GM23338 (cell line): Measurements from ENCODE around the gene TGDS. TPM values are rescaled to one million over a fixed set of nuclear protein-coding genes. Genes with fewer than 3 reads are reported as not detected.
"Not testable (repeated sequence)": the region's sequence is repeated elsewhere in the genome, so short reads cannot be mapped to it uniquely, and the experiment has no call there.

Experiments used
- ATAC-seq: fragments of 200-7000 bp; cut with Tn5 transposase; 3 replicates; pipeline ENCODE4 v1.9.1; 2020
- DNase-seq: peaks from one replicate; pipeline ENCODE4 v3.0.0-alpha.2; 2015; ENCODE audit warnings: low spot score
- H2AFZ ChIP-seq: fragments of 200-600 bp; sonication (generic); 2 replicates; pipeline ENCODE4 v1.8.0; 2016; ENCODE audit warnings: antibody characterized with exemption, mild to moderate bottlenecking, moderate library complexity
- H3F3A ChIP-seq: fragments of 200-600 bp; sonication (generic); replicated peaks from 2 replicates; pipeline ENCODE4 v1.8.0; 2017; ENCODE audit warnings: antibody characterized with exemption, mixed run types, low read depth
- H3K27ac ChIP-seq: fragments of 200-600 bp; sonication (generic); 2 replicates; pipeline ENCODE4 v1.6.1; 2016; ENCODE audit warnings: low read depth
- H3K27me3 ChIP-seq: fragments of 200-600 bp; sonication (generic); 2 replicates; pipeline ENCODE4 v1.8.0; 2016; ENCODE audit warnings: mild to moderate bottlenecking, mixed run types, moderate library complexity; ENCODE audit not compliant: insufficient read depth
- H3K36me3 ChIP-seq: fragments of 200-600 bp; sonication (generic); 2 replicates; pipeline ENCODE4 v1.8.0; 2016; ENCODE audit warnings: mild to moderate bottlenecking; ENCODE audit not compliant: insufficient read depth
- H3K4me1 ChIP-seq: fragments of 200-600 bp; sonication (generic); 2 replicates; pipeline ENCODE4 v1.8.0; 2016; ENCODE audit warnings: mild to moderate bottlenecking, moderate library complexity; ENCODE audit not compliant: insufficient read depth
- H3K4me2 ChIP-seq: fragments of 200-600 bp; sonication (generic); 2 replicates; pipeline ENCODE4 v1.7.1; 2017; ENCODE audit warnings: mixed run types
- H3K4me3 ChIP-seq: fragments of 200-600 bp; sonication (generic); 2 replicates; pipeline ENCODE4 v1.6.1; 2016; ENCODE audit warnings: mixed run types
- H3K79me2 ChIP-seq: fragments of 200-600 bp; sonication (generic); replicated peaks from 2 replicates; pipeline ENCODE4 v1.8.0; 2017; ENCODE audit warnings: mild to moderate bottlenecking; ENCODE audit not compliant: insufficient read depth
- H3K9me2 ChIP-seq: fragments of 200-600 bp; sonication (generic); 2 replicates; pipeline ENCODE4 v1.8.0; 2017; ENCODE audit not compliant: insufficient read depth
- H4K20me1 ChIP-seq: fragments of 200-600 bp; sonication (generic); replicated peaks from 2 replicates; pipeline ENCODE4 v1.8.0; 2017; ENCODE audit warnings: mild to moderate bottlenecking; ENCODE audit not compliant: insufficient read depth
- H3K27ac Mint-ChIP-seq: 2 replicates; pipeline ENCODE4 v1.8.0; 2020; ENCODE audit warnings: inconsistent platforms, mild to moderate bottlenecking, moderate library complexity, mixed read lengths
- H3K27me3 Mint-ChIP-seq: 3 replicates; pipeline ENCODE4 v1.8.0; 2022; ENCODE audit warnings: low read depth, mild to moderate bottlenecking, moderate library complexity, mixed read lengths, inconsistent platforms; ENCODE audit not compliant: insufficient read depth, poor library complexity
- H3K36me3 Mint-ChIP-seq: 3 replicates; pipeline ENCODE4 v1.8.0; 2021; ENCODE audit warnings: low read depth, mild to moderate bottlenecking, inconsistent platforms, moderate library complexity, mixed read lengths
- H3K4me1 Mint-ChIP-seq: 3 replicates; pipeline ENCODE4 v1.8.0; 2020; ENCODE audit warnings: mild to moderate bottlenecking, inconsistent platforms, mixed read lengths
- H3K4me3 Mint-ChIP-seq: 3 replicates; pipeline ENCODE4 v1.8.0; 2021; ENCODE audit warnings: moderate library complexity, mild to moderate bottlenecking, inconsistent platforms, mixed read lengths
- H3K9me3 Mint-ChIP-seq: 3 replicates; pipeline ENCODE4 v1.8.0; 2020; ENCODE audit warnings: moderate library complexity, mild to moderate bottlenecking, inconsistent platforms, mixed read lengths
- JUNB ChIP-seq: IDR thresholded peaks from one replicate; pipeline ENCODE4 v1.6.1; 2016; ENCODE audit warnings: antibody characterized with exemption; ENCODE audit not compliant: unreplicated experiment
- STAT1 ChIP-seq: IDR thresholded peaks from one replicate; pipeline ENCODE4 v1.6.1; 2016; ENCODE audit warnings: antibody characterized with exemption; ENCODE audit not compliant: unreplicated experiment
- ZNF114 ChIP-seq: fragments of 250-450 bp; sonication (Bioruptor Pico); IDR thresholded peaks from 2 replicates; pipeline ENCODE4 v1.5.0; 2020; ENCODE audit warnings: mild to moderate bottlenecking, moderate library complexity
- polyA plus RNA-seq: library from polyadenylated mRNA; unstranded; fragments of >200 nt; fragmentation: Nextera tagmentation; extraction: Ambion mirVana; gene quantifications from 2 replicates; pipeline ENCODE4 v1.2.1, GENCODE V29; 2016
- total RNA-seq: library from RNA; depleted of rRNA; stranded (reverse); fragments of >200 nt; shearing (Covaris generic); gene quantifications from 2 replicates; pipeline ENCODE4 v1.2.3, GENCODE V29; 2014
- TF ChIP-seq, protein P1 (sequence below), 2 experiments: fragments of 200-600 bp in 1 of 2; sonication (generic) in 1 of 2; conservative IDR thresholded peaks; 2 replicates each; pipeline versions ENCODE4 v1.5.1 to v1.6.1; 2016 to 2017; ENCODE audit warnings: antibody characterized with exemption in 2 of 2, low read depth in 2 of 2, mild to moderate bottlenecking in 2 of 2, moderate library complexity in 1 of 2
- TF ChIP-seq, protein P2 (sequence below): IDR thresholded peaks from one replicate; pipeline ENCODE4 v1.6.1; 2018; ENCODE audit warnings: antibody characterized with exemption; ENCODE audit not compliant: unreplicated experiment
- TF ChIP-seq, protein P3 (sequence below): IDR thresholded peaks from 2 replicates; pipeline ENCODE4 v1.6.1; 2016; ENCODE audit warnings: antibody characterized with exemption

The TGDS gene
- total and polyA plus RNA-seq, 2 experiments from 2014 or later: 18.4 to 19.6 TPM

DNA sequence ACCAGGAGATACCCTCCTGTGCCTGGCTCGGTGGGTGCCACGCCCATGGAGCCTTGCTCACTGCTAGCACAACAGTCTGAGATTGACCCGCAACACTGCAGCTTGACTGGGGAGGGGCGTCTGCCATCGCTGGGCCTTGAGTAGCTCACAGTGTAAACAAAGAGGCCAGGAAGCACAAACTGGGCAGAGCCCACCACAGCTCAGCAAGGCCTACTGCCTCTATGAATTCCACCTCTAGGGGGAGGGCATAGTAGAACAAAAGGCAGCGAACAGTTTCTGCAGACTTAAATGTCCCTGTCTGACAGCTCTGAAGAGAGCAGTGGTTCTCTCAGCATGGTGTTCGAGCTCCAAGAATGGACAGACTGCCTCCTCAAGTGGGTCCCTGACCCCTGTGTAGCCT is 69.0 kb downstream of the TGDS start:
- H4K20me1 ChIP-seq, H3K4me3 ChIP-seq, H3K4me3 Mint-ChIP-seq, H3F3A ChIP-seq, H3K4me1 ChIP-seq, H3K4me2 ChIP-seq, H2AFZ ChIP-seq, H3K27ac Mint-ChIP-seq, H3K79me2 ChIP-seq, H3K27ac ChIP-seq, H3K36me3 ChIP-seq, H3K36me3 Mint-ChIP-seq, H3K4me1 Mint-ChIP-seq, H3K27me3 Mint-ChIP-seq, ATAC-seq, H3K9me2 ChIP-seq, H3K27me3 ChIP-seq: not testable (repeated sequence)
- H3K9me3 Mint-ChIP-seq: peaks cover 15% of the 10 kb centered on the region; the same call in 2 of the 3 replicates
- TF ChIP-seq, protein P1, sequence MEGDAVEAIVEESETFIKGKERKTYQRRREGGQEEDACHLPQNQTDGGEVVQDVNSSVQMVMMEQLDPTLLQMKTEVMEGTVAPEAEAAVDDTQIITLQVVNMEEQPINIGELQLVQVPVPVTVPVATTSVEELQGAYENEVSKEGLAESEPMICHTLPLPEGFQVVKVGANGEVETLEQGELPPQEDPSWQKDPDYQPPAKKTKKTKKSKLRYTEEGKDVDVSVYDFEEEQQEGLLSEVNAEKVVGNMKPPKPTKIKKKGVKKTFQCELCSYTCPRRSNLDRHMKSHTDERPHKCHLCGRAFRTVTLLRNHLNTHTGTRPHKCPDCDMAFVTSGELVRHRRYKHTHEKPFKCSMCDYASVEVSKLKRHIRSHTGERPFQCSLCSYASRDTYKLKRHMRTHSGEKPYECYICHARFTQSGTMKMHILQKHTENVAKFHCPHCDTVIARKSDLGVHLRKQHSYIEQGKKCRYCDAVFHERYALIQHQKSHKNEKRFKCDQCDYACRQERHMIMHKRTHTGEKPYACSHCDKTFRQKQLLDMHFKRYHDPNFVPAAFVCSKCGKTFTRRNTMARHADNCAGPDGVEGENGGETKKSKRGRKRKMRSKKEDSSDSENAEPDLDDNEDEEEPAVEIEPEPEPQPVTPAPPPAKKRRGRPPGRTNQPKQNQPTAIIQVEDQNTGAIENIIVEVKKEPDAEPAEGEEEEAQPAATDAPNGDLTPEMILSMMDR (conservative IDR thresholded peaks at IDR 0.05; ENCODE audit: low read depth in 2 of 2): 0 out of 4 replicates have a peak, but pooled peaks of 1 of the 2 experiments have one; percentile 11
- DNase-seq: peak; percentile 25

DNA sequence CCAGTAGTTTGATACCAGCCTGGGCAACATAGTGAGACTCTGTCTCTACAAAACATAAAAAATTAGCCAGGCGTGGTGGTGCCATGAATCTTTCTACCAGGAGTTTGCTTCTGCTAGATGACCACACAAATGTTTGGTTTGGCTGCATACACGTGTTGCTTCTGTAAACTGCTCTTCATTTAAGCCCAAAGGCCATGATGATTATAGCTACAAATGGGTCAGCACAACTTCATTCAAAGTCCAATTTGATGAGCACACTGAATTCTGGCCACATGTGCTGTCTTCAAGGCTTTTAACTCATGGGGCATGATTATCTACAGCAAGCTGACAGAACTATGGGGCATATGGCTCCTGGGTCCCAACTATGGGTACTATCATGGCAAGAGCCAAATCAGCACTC is 70.2 kb downstream of the TGDS start:
- H3K4me2 ChIP-seq: no peak overlapping the region
- H3K27me3 Mint-ChIP-seq: peaks cover 2% of the 10 kb centered on the region
- no peaks in the 10 kb centered on the region for H4K20me1 ChIP-seq
- no peak overlapping the region for H2AFZ ChIP-seq
- H3K4me1 ChIP-seq: no peaks in the 10 kb centered on the region
- H3K4me3 ChIP-seq: no peak overlapping the region
- no peaks in the 10 kb centered on the region; the same call in 2 of the 3 replicates for H3K4me1 Mint-ChIP-seq
- no peaks in the 10 kb centered on the region for H3K36me3 ChIP-seq
- no peaks in the 10 kb centered on the region for H3F3A ChIP-seq
- H3K9me2 ChIP-seq: peaks cover 6% of the 10 kb centered on the region
- H3K36me3 Mint-ChIP-seq: no peaks in the 10 kb centered on the region; the same call in 2 of the 3 replicates
- H3K9me3 Mint-ChIP-seq: peaks cover 8% of the 10 kb centered on the region; the same call in 2 of the 3 replicates
- no peak overlapping the region for H3K4me3 Mint-ChIP-seq
- TF ChIP-seq ZNF114: no peak
- TF ChIP-seq JUNB: no peak
- TF ChIP-seq, protein P2, sequence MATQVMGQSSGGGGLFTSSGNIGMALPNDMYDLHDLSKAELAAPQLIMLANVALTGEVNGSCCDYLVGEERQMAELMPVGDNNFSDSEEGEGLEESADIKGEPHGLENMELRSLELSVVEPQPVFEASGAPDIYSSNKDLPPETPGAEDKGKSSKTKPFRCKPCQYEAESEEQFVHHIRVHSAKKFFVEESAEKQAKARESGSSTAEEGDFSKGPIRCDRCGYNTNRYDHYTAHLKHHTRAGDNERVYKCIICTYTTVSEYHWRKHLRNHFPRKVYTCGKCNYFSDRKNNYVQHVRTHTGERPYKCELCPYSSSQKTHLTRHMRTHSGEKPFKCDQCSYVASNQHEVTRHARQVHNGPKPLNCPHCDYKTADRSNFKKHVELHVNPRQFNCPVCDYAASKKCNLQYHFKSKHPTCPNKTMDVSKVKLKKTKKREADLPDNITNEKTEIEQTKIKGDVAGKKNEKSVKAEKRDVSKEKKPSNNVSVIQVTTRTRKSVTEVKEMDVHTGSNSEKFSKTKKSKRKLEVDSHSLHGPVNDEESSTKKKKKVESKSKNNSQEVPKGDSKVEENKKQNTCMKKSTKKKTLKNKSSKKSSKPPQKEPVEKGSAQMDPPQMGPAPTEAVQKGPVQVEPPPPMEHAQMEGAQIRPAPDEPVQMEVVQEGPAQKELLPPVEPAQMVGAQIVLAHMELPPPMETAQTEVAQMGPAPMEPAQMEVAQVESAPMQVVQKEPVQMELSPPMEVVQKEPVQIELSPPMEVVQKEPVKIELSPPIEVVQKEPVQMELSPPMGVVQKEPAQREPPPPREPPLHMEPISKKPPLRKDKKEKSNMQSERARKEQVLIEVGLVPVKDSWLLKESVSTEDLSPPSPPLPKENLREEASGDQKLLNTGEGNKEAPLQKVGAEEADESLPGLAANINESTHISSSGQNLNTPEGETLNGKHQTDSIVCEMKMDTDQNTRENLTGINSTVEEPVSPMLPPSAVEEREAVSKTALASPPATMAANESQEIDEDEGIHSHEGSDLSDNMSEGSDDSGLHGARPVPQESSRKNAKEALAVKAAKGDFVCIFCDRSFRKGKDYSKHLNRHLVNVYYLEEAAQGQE: no peak
- TF ChIP-seq, protein P3, sequence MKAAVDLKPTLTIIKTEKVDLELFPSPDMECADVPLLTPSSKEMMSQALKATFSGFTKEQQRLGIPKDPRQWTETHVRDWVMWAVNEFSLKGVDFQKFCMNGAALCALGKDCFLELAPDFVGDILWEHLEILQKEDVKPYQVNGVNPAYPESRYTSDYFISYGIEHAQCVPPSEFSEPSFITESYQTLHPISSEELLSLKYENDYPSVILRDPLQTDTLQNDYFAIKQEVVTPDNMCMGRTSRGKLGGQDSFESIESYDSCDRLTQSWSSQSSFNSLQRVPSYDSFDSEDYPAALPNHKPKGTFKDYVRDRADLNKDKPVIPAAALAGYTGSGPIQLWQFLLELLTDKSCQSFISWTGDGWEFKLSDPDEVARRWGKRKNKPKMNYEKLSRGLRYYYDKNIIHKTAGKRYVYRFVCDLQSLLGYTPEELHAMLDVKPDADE: no peak
- TF ChIP-seq STAT1: no peak
- no peaks in the 10 kb centered on the region for H3K27me3 ChIP-seq
- H3K79me2 ChIP-seq: no peaks in the 10 kb centered on the region
- no peak overlapping the region for H3K27ac Mint-ChIP-seq
- no peak for DNase-seq
- ATAC-seq: no peak
- H3K27ac ChIP-seq: no peak overlapping the region
